ENCODE data around the gene CNOT10. TPM values are rescaled to one million over a fixed set of nuclear protein-coding genes. Genes with fewer than 3 reads are reported as not detected.

CNOT10 gene
- total and polyA plus RNA-seq, 2 donors (not counting 1 experiment from before 2014, with no cell fraction given), result 22.6 to 69.0 TPM

DNA sequence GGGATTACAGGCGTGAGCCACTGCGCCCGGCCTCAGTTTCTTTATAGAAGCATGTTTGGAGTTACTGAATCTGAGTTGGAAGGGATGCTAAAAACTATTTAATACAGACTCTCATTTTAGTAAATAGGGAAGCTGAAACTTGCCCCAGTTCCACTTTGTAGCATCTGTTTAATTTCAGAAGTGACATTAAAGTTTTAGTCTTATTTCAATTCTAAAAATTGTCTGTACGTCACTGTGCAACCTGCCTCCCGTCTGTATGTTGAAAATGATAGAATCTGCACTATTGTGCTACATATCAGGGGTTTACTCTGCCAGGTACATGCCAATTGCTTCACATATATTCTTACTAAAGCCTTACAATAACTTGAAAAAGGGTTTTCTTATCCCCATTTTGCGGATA is 15.3 kb downstream of the CNOT10 start:
- Histone ChIP-seq H3K27ac (ENCODE audit: low read length in 2 of 2) (no peak overlapping the region), H3K9me3 (ENCODE audit: control extremely low read depth in 1 of 3, control insufficient read depth in 2 of 3, insufficient read depth in 1 of 3, low read length in 2 of 3) (no peaks in the 10 kb centered on the region), H3K4me2 (replicated peaks; ENCODE audit: low read depth, low read length, poor library complexity, severe bottlenecking) (peak overlapping the region; percentile 15), H2AFZ (ENCODE audit: insufficient read depth, low read depth, low read length, poor library complexity, severe bottlenecking) (no peak overlapping the region), H3K79me2 (ENCODE audit: control insufficient read depth, insufficient read depth, low read length) (peaks cover 43% of the 10 kb centered on the region), H3K4me3 (ENCODE audit: control extremely low read depth in 1 of 5, extremely low read depth in 1 of 5, insufficient read depth in 1 of 5, low read depth in 2 of 5, low read length in 4 of 5) (no peak overlapping the region), H3K4me1 (ENCODE audit: control insufficient read depth in 2 of 2, insufficient read depth in 2 of 2, low read length in 2 of 2) (peaks cover 5 to 9% of the 10 kb centered on the region in 2 donors), H3K9ac (ENCODE audit: low read length) (no peak overlapping the region), H3K36me3 (replicated peaks in 1 of 2; ENCODE audit: control extremely low read depth in 1 of 2, control insufficient read depth in 1 of 2, extremely low read depth in 1 of 2, insufficient read depth in 2 of 2, low read length in 1 of 2) (peaks cover 0 to 2% of the 10 kb centered on the region in 2 experiments), H4K20me1 (ENCODE audit: control insufficient read depth, insufficient read depth, low read length, poor library complexity, severe bottlenecking) (peaks cover 4% of the 10 kb centered on the region), H3K27me3 (replicated peaks in 1 of 4; ENCODE audit: control extremely low read depth in 1 of 4, control insufficient read depth in 3 of 4, insufficient read depth in 4 of 4, low read length in 3 of 4) (no peaks in the 10 kb centered on the region)
- TF ChIP-seq, protein P1, sequence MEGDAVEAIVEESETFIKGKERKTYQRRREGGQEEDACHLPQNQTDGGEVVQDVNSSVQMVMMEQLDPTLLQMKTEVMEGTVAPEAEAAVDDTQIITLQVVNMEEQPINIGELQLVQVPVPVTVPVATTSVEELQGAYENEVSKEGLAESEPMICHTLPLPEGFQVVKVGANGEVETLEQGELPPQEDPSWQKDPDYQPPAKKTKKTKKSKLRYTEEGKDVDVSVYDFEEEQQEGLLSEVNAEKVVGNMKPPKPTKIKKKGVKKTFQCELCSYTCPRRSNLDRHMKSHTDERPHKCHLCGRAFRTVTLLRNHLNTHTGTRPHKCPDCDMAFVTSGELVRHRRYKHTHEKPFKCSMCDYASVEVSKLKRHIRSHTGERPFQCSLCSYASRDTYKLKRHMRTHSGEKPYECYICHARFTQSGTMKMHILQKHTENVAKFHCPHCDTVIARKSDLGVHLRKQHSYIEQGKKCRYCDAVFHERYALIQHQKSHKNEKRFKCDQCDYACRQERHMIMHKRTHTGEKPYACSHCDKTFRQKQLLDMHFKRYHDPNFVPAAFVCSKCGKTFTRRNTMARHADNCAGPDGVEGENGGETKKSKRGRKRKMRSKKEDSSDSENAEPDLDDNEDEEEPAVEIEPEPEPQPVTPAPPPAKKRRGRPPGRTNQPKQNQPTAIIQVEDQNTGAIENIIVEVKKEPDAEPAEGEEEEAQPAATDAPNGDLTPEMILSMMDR (IDR thresholded peaks at IDR 0.05), result no peak
- TF ChIP-seq EZH2 (IDR thresholded peaks at IDR 0.05; ENCODE audit: borderline replicate concordance, insufficient read depth, low read depth, low read length, poor library complexity, severe bottlenecking), result no peak
- H3K27me3 Mint-ChIP-seq, result no peaks in the 10 kb centered on the region
- intact Hi-C loops (cut with micrococcal nuclease), result no loop called here
- WGBS (ENCODE audit: insufficient coverage), result no CpG with 5 or more reads among the region's 6 CpGs
- DNase-seq, result no peak
- H3K27ac Mint-ChIP-seq, result no peak overlapping the region
- no peak for ATAC-seq (ENCODE audit: low read depth)
- H3K4me1 Mint-ChIP-seq, result peaks cover 36% of the 10 kb centered on the region
- H3K4me3 Mint-ChIP-seq, result no peak overlapping the region
- ChIA-PET POLR2A (no interaction called here), CTCF (no interaction called here)
- H3K9me3 Mint-ChIP-seq (ENCODE audit: insufficient read depth), result no peaks in the 10 kb centered on the region

DNA sequence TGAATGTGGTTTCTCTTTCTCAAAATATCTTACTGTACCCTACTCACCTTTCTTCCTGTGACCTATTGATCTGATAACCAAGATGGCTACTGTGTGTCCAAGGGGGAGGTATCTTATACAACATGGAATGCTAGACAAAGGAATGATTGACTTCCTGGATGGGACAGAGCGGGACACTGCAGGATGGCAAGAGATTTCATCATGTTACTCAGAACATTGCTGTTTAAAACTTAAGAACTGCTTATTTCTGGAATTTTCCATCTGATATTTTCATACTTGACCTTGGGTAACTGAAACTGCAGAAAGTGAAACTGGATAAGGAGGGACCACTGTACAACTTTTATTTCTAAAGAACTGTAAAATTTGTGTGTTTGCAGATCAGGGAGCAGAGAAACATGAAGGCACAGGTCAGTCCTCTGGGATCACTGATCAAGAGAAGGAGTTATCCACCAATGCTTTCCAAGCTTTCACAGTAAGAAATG is 18.5 kb downstream of the CNOT10 start:
- Histone ChIP-seq H3K4me3 (ENCODE audit: control extremely low read depth in 1 of 5, extremely low read depth in 1 of 5, insufficient read depth in 1 of 5, low read depth in 2 of 5, low read length in 4 of 5) (no peak overlapping the region), H2AFZ (ENCODE audit: insufficient read depth, low read depth, low read length, poor library complexity, severe bottlenecking) (no peak overlapping the region), H3K4me2 (replicated peaks; ENCODE audit: low read depth, low read length, poor library complexity, severe bottlenecking) (no peak overlapping the region), H3K36me3 (replicated peaks in 1 of 2; ENCODE audit: control extremely low read depth in 1 of 2, control insufficient read depth in 1 of 2, extremely low read depth in 1 of 2, insufficient read depth in 2 of 2, low read length in 1 of 2) (peaks cover 7 to 8% of the 10 kb centered on the region in 2 experiments), H3K27ac (ENCODE audit: low read length in 2 of 2) (no peak overlapping the region), H3K27me3 (replicated peaks in 1 of 4; ENCODE audit: control extremely low read depth in 1 of 4, control insufficient read depth in 3 of 4, insufficient read depth in 4 of 4, low read length in 3 of 4) (no peaks in the 10 kb centered on the region), H3K9me3 (ENCODE audit: control extremely low read depth in 1 of 3, control insufficient read depth in 2 of 3, insufficient read depth in 1 of 3, low read length in 2 of 3) (no peaks in the 10 kb centered on the region), H4K20me1 (ENCODE audit: control insufficient read depth, insufficient read depth, low read length, poor library complexity, severe bottlenecking) (peaks cover 4% of the 10 kb centered on the region), H3K4me1 (ENCODE audit: control insufficient read depth in 2 of 2, insufficient read depth in 2 of 2, low read length in 2 of 2) (peaks cover 5 to 9% of the 10 kb centered on the region in 2 donors), H3K79me2 (ENCODE audit: control insufficient read depth, insufficient read depth, low read length) (peaks cover 36% of the 10 kb centered on the region), H3K9ac (ENCODE audit: low read length) (no peak overlapping the region)
- intact Hi-C loops (cut with micrococcal nuclease), result no loop called here
- DNase-seq (no peak), ATAC-seq (ENCODE audit: low read depth) (no peak)
- H3K4me1 Mint-ChIP-seq, result peaks cover 38% of the 10 kb centered on the region
- 100% methylated on average over 1 of the region's 1 CpG for WGBS (ENCODE audit: insufficient coverage)
- no peak overlapping the region for H3K27ac Mint-ChIP-seq
- H3K9me3 Mint-ChIP-seq (ENCODE audit: insufficient read depth), result no peaks in the 10 kb centered on the region
- ChIA-PET CTCF (no interaction called here), POLR2A (no interaction called here)
- no peak overlapping the region for H3K4me3 Mint-ChIP-seq
- H3K27me3 Mint-ChIP-seq, result no peaks in the 10 kb centered on the region
- no peak for TF ChIP-seq EZH2 (IDR thresholded peaks at IDR 0.05; ENCODE audit: borderline replicate concordance, insufficient read depth, low read depth, low read length, poor library complexity, severe bottlenecking)
- TF ChIP-seq, protein P1 (IDR thresholded peaks at IDR 0.05), result no peak

Data from B cell (primary cell).